ENCODE data around the gene MMUT. TPM values are rescaled to one million over a fixed set of nuclear protein-coding genes. Genes with fewer than 3 reads are reported as not detected.
"Not testable (repeated sequence)": the region's sequence is repeated elsewhere in the genome, so short reads cannot be mapped to it uniquely, and the experiment has no call there.

MMUT gene
- total RNA-seq, 1 donor from 2014 or later, result 26.4 TPM

GRCh38 chr6:49499126-49499525, 36.1 kb upstream of the MMUT start:
- no peak for TF ChIP-seq CTCF (IDR thresholded peaks at IDR 0.05; ENCODE audit: unreplicated experiment)

GRCh38 chr6:49497304-49497703, 34.3 kb upstream of the MMUT start:
- no peak for DNase-seq (ENCODE audit: low spot score, unreplicated experiment)
- peak overlapping the region; percentile 64 for H3K27ac Mint-ChIP-seq
- no peaks in the 10 kb centered on the region for H3K27me3 Mint-ChIP-seq
- peaks cover 6% of the 10 kb centered on the region for H3K4me1 Mint-ChIP-seq (ENCODE audit: low read depth)
- TF ChIP-seq CTCF (IDR thresholded peaks at IDR 0.05; ENCODE audit: unreplicated experiment), result no peak
- no peaks in the 10 kb centered on the region for H3K9me3 Mint-ChIP-seq (ENCODE audit: low read depth)
- no peak overlapping the region for H3K4me3 Mint-ChIP-seq (ENCODE audit: low read depth)
- no peaks in the 10 kb centered on the region for H3K36me3 Mint-ChIP-seq (ENCODE audit: insufficient read depth)

More at GRCh38 chr6:49499126-49499525, 36.1 kb upstream of the MMUT start:
- Mint-ChIP-seq H3K36me3 (ENCODE audit: insufficient read depth) (peaks cover 2% of the 10 kb centered on the region), H3K4me1 (ENCODE audit: low read depth) (peaks cover 7% of the 10 kb centered on the region), H3K4me3 (ENCODE audit: low read depth) (no peak overlapping the region), H3K27me3 (no peaks in the 10 kb centered on the region), H3K9me3 (ENCODE audit: low read depth) (no peaks in the 10 kb centered on the region), H3K27ac (no peak overlapping the region)
- no peak for DNase-seq (ENCODE audit: low spot score, unreplicated experiment)

- no peak for DNase-seq (ENCODE audit: low spot score, unreplicated experiment)
- no peak for TF ChIP-seq CTCF (IDR thresholded peaks at IDR 0.05; ENCODE audit: unreplicated experiment)
- Mint-ChIP-seq H3K27ac (no peak overlapping the region), H3K4me1 (ENCODE audit: low read depth) (no peaks in the 10 kb centered on the region), H3K27me3 (no peaks in the 10 kb centered on the region), H3K4me3 (ENCODE audit: low read depth) (no peak overlapping the region), H3K36me3 (ENCODE audit: insufficient read depth) (peaks cover 10% of the 10 kb centered on the region), H3K9me3 (ENCODE audit: low read depth) (no peaks in the 10 kb centered on the region)
These were observed 27.6 kb upstream of the MMUT start for GRCh38 chr6:49490633-49491032.

GRCh38 chr6:49483380-49483779, 20.3 kb upstream of the MMUT start:
- H3K27ac Mint-ChIP-seq; DNase-seq (ENCODE audit: low spot score, unreplicated experiment); H3K4me1 Mint-ChIP-seq (ENCODE audit: low read depth); H3K27me3 Mint-ChIP-seq; H3K9me3 Mint-ChIP-seq (ENCODE audit: low read depth); H3K4me3 Mint-ChIP-seq (ENCODE audit: low read depth): not testable (repeated sequence)
- peaks cover 25% of the 10 kb centered on the region for H3K36me3 Mint-ChIP-seq (ENCODE audit: insufficient read depth)

- H3K9me3 Mint-ChIP-seq (ENCODE audit: low read depth); H3K4me3 Mint-ChIP-seq (ENCODE audit: low read depth); H3K27ac Mint-ChIP-seq; DNase-seq (ENCODE audit: low spot score, unreplicated experiment); H3K4me1 Mint-ChIP-seq (ENCODE audit: low read depth); H3K27me3 Mint-ChIP-seq: not testable (repeated sequence)
- H3K36me3 Mint-ChIP-seq (ENCODE audit: insufficient read depth), result peaks cover 30% of the 10 kb centered on the region
These were observed 18.8 kb upstream of the MMUT start for GRCh38 chr6:49481846-49482245.

- no peaks in the 10 kb centered on the region for H3K27me3 Mint-ChIP-seq
- no peak overlapping the region for H3K4me3 Mint-ChIP-seq (ENCODE audit: low read depth)
- peak overlapping the region; percentile 16 for H3K27ac Mint-ChIP-seq
- H3K36me3 Mint-ChIP-seq (ENCODE audit: insufficient read depth), result peaks cover 37% of the 10 kb centered on the region
- DNase-seq (ENCODE audit: low spot score, unreplicated experiment), result no peak
- H3K9me3 Mint-ChIP-seq (ENCODE audit: low read depth), result peaks cover 9% of the 10 kb centered on the region
- no peaks in the 10 kb centered on the region for H3K4me1 Mint-ChIP-seq (ENCODE audit: low read depth)
- no peak for TF ChIP-seq CTCF (IDR thresholded peaks at IDR 0.05; ENCODE audit: unreplicated experiment)
These were observed 16.4 kb upstream of the MMUT start for GRCh38 chr6:49479308-49479970.

- not testable (repeated sequence) for H3K4me3 Mint-ChIP-seq (ENCODE audit: low read depth); H3K4me1 Mint-ChIP-seq (ENCODE audit: low read depth); H3K27ac Mint-ChIP-seq; H3K27me3 Mint-ChIP-seq; DNase-seq (ENCODE audit: low spot score, unreplicated experiment)
- peaks cover 12% of the 10 kb centered on the region for H3K9me3 Mint-ChIP-seq (ENCODE audit: low read depth)
- peaks cover 42% of the 10 kb centered on the region for H3K36me3 Mint-ChIP-seq (ENCODE audit: insufficient read depth)
These were observed 13.5 kb upstream of the MMUT start for GRCh38 chr6:49476564-49476963.
